Omental fat pad (tissue), 4 donors: ENCODE measurements around the gene SH3BP4. TPM values are rescaled to one million over a fixed set of nuclear protein-coding genes. Genes with fewer than 3 reads are reported as not detected.

Experiments
- ATAC-seq: fragments of 150-250 bp; one replicate; pipeline ENCODE4 v1.9.1; 2016; ENCODE audit warnings: mild to moderate bottlenecking, moderate library complexity; ENCODE audit not compliant: low FRiP score
- DNase-seq: peaks from one replicate; pipeline ENCODE4 v3.0.0-alpha.2; 2019; ENCODE audit warnings: low spot score
- CTCF ChIP-seq, 3 donors: fragments of 450-650 bp; IDR thresholded peaks; one replicate each; pipeline ENCODE4 v1.5.1; 2016 to 2017; ENCODE audit warnings: antibody characterized with exemption in 3 of 3, mild to moderate bottlenecking in 3 of 3, moderate library complexity in 2 of 3
- total RNA-seq, 4 donors: library from RNA; depleted of rRNA; stranded (reverse); fragments of >200 nt; gene quantifications; one replicate each; pipeline ENCODE4 v1.1.0, GENCODE V29; 2016

SH3BP4 gene
- total RNA-seq, 4 donors from 2014 or later = 32.5 to 66.9 (median 44.2) TPM

- no peak for DNase-seq
- no peak for TF ChIP-seq CTCF (IDR thresholded peaks at IDR 0.05)
- peak; percentile 55 for ATAC-seq
Measured at GRCh38 chr2:235087832-235088495, 136.1 kb downstream of the SH3BP4 start.

- DNase-seq (no peak), ATAC-seq (peak; percentile 71)
- no peak for TF ChIP-seq CTCF (IDR thresholded peaks at IDR 0.05)
Measured at GRCh38 chr2:235088496-235088921, 136.7 kb downstream of the SH3BP4 start.

GRCh38 chr2:235091421-235091820, 139.6 kb downstream of the SH3BP4 start:
- ATAC-seq (no peak), DNase-seq (no peak)
- TF ChIP-seq CTCF (IDR thresholded peaks at IDR 0.05) = no peak

GRCh38 chr2:235091983-235092382, 140.2 kb downstream of the SH3BP4 start:
- no peak for TF ChIP-seq CTCF (IDR thresholded peaks at IDR 0.05)
- no peak for ATAC-seq

GRCh38 chr2:235092433-235093223, 140.8 kb downstream of the SH3BP4 start:
- no peak for DNase-seq

More at GRCh38 chr2:235091983-235092382, 140.2 kb downstream of the SH3BP4 start:
- DNase-seq = no peak

GRCh38 chr2:235094457-235094856, 142.6 kb downstream of the SH3BP4 start:
- no peak for DNase-seq
- no peak for TF ChIP-seq CTCF (IDR thresholded peaks at IDR 0.05)
- ATAC-seq = no peak

More at GRCh38 chr2:235092433-235093223, 140.8 kb downstream of the SH3BP4 start:
- TF ChIP-seq CTCF (IDR thresholded peaks at IDR 0.05) = no peak
- ATAC-seq = no peak
